ENCODE results near the gene PRICKLE3. TPM values are rescaled to one million over a fixed set of nuclear protein-coding genes. Genes with fewer than 3 reads are reported as not detected.

Gene PRICKLE3
- total RNA-seq, 1 donor from 2014 or later, result 18.5 TPM

DNA sequence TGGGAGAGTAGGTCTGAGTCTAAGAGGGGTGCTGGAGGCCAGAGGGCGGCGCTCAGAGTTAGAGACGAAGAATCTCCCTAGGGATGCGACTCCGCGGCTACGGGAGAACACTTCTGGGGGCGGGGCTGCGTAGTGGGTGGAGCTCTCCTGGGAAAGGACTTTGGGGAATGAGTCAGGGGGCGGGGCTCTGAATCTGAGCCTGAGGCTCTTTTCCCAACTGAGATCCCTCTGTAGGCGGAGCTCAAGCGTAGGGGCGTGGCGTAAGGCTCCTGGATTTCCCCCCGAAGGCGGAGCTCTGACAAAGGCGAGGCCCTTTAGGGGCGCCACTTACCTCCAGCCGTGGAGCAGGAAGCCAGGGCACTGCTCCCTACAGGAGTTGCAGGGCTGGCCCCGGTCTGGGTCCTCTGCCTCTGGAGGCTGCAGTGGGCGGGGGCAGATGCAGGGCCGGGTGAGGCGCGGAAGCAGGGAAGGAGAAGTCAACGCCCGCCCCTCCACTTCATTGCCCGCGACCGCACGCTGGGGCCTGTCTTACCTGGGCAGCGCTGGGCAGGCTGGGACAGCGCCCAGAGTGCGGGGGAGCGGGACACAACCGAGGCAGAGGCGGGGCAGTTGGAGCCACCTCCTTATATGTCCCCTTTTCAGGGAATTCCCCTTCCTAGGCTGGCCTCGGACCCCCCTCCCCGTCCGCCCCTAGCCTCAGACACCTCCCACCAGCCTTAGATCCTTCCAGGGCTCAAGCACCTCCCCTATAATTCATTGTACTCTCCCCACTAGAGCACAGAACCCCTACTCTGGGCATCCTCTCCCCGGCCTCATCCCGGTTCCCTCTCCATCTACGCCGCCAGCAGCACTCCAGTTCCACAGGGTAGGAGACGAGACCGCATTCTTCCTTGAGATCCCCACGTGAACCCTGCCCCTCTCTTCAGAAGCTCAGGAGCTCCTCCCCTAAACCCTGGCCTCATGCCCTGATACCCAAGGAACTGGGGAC lies 1.6 kb downstream of the PRICKLE3 start:
- peak overlapping the region; percentile 72 for H3K4me3 ChIP-seq (ENCODE audit: low read depth, low read length)
- TF ChIP-seq, protein P1, sequence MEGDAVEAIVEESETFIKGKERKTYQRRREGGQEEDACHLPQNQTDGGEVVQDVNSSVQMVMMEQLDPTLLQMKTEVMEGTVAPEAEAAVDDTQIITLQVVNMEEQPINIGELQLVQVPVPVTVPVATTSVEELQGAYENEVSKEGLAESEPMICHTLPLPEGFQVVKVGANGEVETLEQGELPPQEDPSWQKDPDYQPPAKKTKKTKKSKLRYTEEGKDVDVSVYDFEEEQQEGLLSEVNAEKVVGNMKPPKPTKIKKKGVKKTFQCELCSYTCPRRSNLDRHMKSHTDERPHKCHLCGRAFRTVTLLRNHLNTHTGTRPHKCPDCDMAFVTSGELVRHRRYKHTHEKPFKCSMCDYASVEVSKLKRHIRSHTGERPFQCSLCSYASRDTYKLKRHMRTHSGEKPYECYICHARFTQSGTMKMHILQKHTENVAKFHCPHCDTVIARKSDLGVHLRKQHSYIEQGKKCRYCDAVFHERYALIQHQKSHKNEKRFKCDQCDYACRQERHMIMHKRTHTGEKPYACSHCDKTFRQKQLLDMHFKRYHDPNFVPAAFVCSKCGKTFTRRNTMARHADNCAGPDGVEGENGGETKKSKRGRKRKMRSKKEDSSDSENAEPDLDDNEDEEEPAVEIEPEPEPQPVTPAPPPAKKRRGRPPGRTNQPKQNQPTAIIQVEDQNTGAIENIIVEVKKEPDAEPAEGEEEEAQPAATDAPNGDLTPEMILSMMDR (conservative IDR thresholded peaks at IDR 0.05; ENCODE audit: low read depth, low read length), result no peak
- peak; percentile 7 for DNase-seq (ENCODE audit: low read depth)

DNA sequence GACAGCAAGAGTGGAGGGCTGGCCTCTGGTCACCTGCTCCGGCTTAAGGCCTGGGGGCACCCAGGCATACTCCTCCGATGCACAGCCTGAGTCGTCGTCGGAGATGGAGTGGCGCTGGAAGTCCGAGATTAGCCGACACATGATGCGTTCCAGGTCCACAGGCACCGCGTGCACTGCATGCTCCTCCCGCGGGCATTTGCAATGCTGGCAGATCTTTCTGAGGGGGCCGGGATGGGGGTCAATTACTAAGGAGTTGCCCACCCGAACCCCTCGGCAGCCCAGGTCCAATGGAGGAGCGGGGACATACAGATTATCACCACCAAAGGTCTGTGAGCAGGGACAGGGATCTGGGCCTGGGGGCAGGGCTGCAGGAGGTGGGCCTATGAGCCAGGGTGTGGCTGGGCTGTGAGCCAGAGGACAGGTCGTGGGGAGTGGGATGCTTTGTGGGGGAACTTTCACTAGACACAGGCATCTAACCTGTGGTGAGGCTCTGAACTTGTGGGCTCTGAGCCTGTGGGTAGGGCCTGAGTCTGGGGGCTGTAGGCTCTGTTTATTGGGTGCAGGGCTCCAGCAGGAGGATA lies 2.4 kb downstream of the PRICKLE3 start:
- no peak overlapping the region for H3K4me3 ChIP-seq (ENCODE audit: low read depth, low read length)
- DNase-seq (ENCODE audit: low read depth), result no peak
- TF ChIP-seq, protein P1 (conservative IDR thresholded peaks at IDR 0.05; ENCODE audit: low read depth, low read length), result no peak

GRCh38 chrX:49179358-49179757 lies 6.8 kb downstream of the PRICKLE3 start:
- H3K4me3 ChIP-seq (ENCODE audit: low read depth, low read length), result no peak overlapping the region
- TF ChIP-seq, protein P1 (conservative IDR thresholded peaks at IDR 0.05; ENCODE audit: low read depth, low read length), result no peak
- no peak for DNase-seq (ENCODE audit: low read depth)

DNA sequence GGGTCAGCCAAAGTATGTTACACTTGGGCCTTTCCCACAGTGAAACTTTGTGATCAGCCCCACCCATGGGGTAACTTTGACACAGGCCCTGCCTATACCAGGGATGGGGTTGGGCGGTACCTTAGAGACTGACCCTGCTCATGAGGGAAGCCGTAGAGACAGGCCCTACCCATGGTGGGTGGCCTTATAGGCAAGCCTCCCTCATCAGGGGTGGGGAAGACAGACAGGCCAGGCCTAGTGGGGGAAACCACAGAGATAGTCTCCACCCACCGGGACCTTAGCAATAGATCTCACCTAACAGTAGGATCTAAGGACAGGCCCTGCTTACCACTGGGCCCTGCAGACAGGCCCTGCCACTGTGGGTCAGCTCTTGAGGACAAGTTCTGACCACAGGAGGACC lies 7.6 kb downstream of the PRICKLE3 start:
- TF ChIP-seq, protein P1 (conservative IDR thresholded peaks at IDR 0.05; ENCODE audit: low read depth, low read length), result no peak
- no peak overlapping the region for H3K4me3 ChIP-seq (ENCODE audit: low read depth, low read length)
- no peak for DNase-seq (ENCODE audit: low read depth)

GRCh38 chrX:49177873-49178480 lies 8.2 kb downstream of the PRICKLE3 start:
- no peak for DNase-seq (ENCODE audit: low read depth)
- TF ChIP-seq, protein P1 (conservative IDR thresholded peaks at IDR 0.05; ENCODE audit: low read depth, low read length), result no peak
- no peak overlapping the region for H3K4me3 ChIP-seq (ENCODE audit: low read depth, low read length)

DNA sequence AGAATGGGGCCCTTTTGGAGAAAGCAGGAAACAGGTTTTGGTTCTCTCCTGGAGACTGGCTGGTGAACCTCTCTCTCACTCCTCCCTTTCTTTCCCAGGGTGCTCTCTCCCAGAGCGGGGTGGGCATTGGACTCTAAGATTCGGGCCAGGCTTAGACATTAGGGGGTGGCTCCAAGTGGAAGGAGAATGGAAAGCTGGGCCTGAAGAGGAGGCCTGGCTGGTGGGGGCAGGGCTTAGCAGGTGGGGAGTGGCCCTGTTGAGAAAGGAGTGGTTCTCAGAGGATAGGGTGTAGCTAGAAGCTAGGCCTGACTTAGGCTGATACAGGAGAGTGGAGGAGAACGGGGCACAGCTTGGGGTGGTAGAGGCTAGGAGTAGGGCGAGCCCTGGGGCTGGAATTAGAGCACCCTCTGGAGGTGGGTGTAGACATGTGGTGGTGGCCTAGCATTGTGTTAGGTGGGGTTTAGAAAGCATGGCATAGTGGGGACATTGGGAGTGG lies 8.8 kb downstream of the PRICKLE3 start:
- DNase-seq (ENCODE audit: low read depth), result no peak

More for the DNA sequence above, 8.8 kb downstream of the PRICKLE3 start:
- TF ChIP-seq, protein P1 (conservative IDR thresholded peaks at IDR 0.05; ENCODE audit: low read depth, low read length), result peak; percentile 21
- no peak overlapping the region for H3K4me3 ChIP-seq (ENCODE audit: low read depth, low read length)
